ENCODE measurements around the gene PHRF1.

- no peak for TF ChIP-seq CTCF (IDR thresholded peaks at IDR 0.05; ENCODE audit: low read depth, low read length, missing input control)
- no peak for TF ChIP-seq TAF1 (conservative IDR thresholded peaks at IDR 0.05)
- TF ChIP-seq JUND (IDR thresholded peaks at IDR 0.05): no peak
- no peak for TF ChIP-seq SP1 (IDR thresholded peaks at IDR 0.05)
- TF ChIP-seq RAD21 (IDR thresholded peaks at IDR 0.05): no peak
- TF ChIP-seq EGR1 (IDR thresholded peaks at IDR 0.05; ENCODE audit: low read depth in 2 of 2): no peak
- TF ChIP-seq YY1 (IDR thresholded peaks at IDR 0.05): no peak
- no peak for TF ChIP-seq RXRA (IDR thresholded peaks at IDR 0.05)
- TF ChIP-seq, protein P1, sequence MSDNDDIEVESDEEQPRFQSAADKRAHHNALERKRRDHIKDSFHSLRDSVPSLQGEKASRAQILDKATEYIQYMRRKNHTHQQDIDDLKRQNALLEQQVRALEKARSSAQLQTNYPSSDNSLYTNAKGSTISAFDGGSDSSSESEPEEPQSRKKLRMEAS (IDR thresholded peaks at IDR 0.05): no peak
- no peak for TF ChIP-seq FOXA1 (IDR thresholded peaks at IDR 0.05)
- TF ChIP-seq, protein P2, sequence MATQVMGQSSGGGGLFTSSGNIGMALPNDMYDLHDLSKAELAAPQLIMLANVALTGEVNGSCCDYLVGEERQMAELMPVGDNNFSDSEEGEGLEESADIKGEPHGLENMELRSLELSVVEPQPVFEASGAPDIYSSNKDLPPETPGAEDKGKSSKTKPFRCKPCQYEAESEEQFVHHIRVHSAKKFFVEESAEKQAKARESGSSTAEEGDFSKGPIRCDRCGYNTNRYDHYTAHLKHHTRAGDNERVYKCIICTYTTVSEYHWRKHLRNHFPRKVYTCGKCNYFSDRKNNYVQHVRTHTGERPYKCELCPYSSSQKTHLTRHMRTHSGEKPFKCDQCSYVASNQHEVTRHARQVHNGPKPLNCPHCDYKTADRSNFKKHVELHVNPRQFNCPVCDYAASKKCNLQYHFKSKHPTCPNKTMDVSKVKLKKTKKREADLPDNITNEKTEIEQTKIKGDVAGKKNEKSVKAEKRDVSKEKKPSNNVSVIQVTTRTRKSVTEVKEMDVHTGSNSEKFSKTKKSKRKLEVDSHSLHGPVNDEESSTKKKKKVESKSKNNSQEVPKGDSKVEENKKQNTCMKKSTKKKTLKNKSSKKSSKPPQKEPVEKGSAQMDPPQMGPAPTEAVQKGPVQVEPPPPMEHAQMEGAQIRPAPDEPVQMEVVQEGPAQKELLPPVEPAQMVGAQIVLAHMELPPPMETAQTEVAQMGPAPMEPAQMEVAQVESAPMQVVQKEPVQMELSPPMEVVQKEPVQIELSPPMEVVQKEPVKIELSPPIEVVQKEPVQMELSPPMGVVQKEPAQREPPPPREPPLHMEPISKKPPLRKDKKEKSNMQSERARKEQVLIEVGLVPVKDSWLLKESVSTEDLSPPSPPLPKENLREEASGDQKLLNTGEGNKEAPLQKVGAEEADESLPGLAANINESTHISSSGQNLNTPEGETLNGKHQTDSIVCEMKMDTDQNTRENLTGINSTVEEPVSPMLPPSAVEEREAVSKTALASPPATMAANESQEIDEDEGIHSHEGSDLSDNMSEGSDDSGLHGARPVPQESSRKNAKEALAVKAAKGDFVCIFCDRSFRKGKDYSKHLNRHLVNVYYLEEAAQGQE (IDR thresholded peaks at IDR 0.05): no peak
- TF ChIP-seq HNF4G (IDR thresholded peaks at IDR 0.05): no peak
- TF ChIP-seq GABPA (IDR thresholded peaks at IDR 0.05 in 1 of 2, conservative IDR thresholded peaks at IDR 0.05 in 1 of 2): no peak
These were observed 31.8 kb downstream of the PHRF1 start for GRCh38 chr11:607971-608659.
